ENCODE measurements around the gene TAMM41.
"Not testable (repeated sequence)": the region's sequence is repeated elsewhere in the genome, so short reads cannot be mapped to it uniquely, and the experiment has no call there.

The TAMM41 gene

GRCh38 chr3:11846281-11847266 is at the start of gene TAMM41:
Gene TAMM41, minus strand, starts transcription at chr3:11846885. Its CDS starts 249 bp downstream, at chr3:11846636.
- peaks cover 23% of the 10 kb centered on the region for H3K4me1 ChIP-seq (ENCODE audit: insufficient read depth, low read length)
- H2AFZ ChIP-seq (ENCODE audit: low read depth, low read length), result peak within 1 kb of the TSS; percentile 59
- peak within 1 kb of the TSS; percentile 63 for H3K4me3 ChIP-seq (ENCODE audit: low read length)

GRCh38 chr3:11878837-11879236 is 32.2 kb upstream of the TAMM41 start:
- no peaks in the 10 kb centered on the region for H3K4me1 ChIP-seq (ENCODE audit: insufficient read depth, low read length)
- H3K27me3 ChIP-seq (ENCODE audit: insufficient read depth, low read length), result peaks cover 3% of the 10 kb centered on the region
- H3K4me3 ChIP-seq (ENCODE audit: low read length), result no peak overlapping the region
- no peaks in the 10 kb centered on the region for H3K9me3 ChIP-seq (ENCODE audit: low read length)
- no peak overlapping the region for H2AFZ ChIP-seq (ENCODE audit: low read depth, low read length)
- H3K36me3 ChIP-seq (ENCODE audit: insufficient read depth, low read length), result no peaks in the 10 kb centered on the region

More at GRCh38 chr3:11846281-11847266, at the start of gene TAMM41:
- Histone ChIP-seq H3K9me3 (ENCODE audit: low read length) (no peaks in the 10 kb centered on the region), H3K27me3 (ENCODE audit: insufficient read depth, low read length) (peaks cover 4% of the 10 kb centered on the region), H3K36me3 (ENCODE audit: insufficient read depth, low read length) (peaks cover 25% of the 10 kb centered on the region)

GRCh38 chr3:11874707-11875106 is 28.0 kb upstream of the TAMM41 start:
- H3K27me3 ChIP-seq (ENCODE audit: insufficient read depth, low read length); H3K36me3 ChIP-seq (ENCODE audit: insufficient read depth, low read length); H3K4me3 ChIP-seq (ENCODE audit: low read length); H3K9me3 ChIP-seq (ENCODE audit: low read length); H3K4me1 ChIP-seq (ENCODE audit: insufficient read depth, low read length); H2AFZ ChIP-seq (ENCODE audit: low read depth, low read length): not testable (repeated sequence)

- not testable (repeated sequence) for H3K27me3 ChIP-seq (ENCODE audit: insufficient read depth, low read length); H2AFZ ChIP-seq (ENCODE audit: low read depth, low read length); H3K4me3 ChIP-seq (ENCODE audit: low read length); H3K36me3 ChIP-seq (ENCODE audit: insufficient read depth, low read length); H3K9me3 ChIP-seq (ENCODE audit: low read length); H3K4me1 ChIP-seq (ENCODE audit: insufficient read depth, low read length)
Observed at GRCh38 chr3:11863739-11864138, 17.1 kb upstream of the TAMM41 start.

GRCh38 chr3:11862584-11862983 is 15.9 kb upstream of the TAMM41 start:
- not testable (repeated sequence) for H2AFZ ChIP-seq (ENCODE audit: low read depth, low read length); H3K27me3 ChIP-seq (ENCODE audit: insufficient read depth, low read length); H3K4me1 ChIP-seq (ENCODE audit: insufficient read depth, low read length); H3K9me3 ChIP-seq (ENCODE audit: low read length); H3K36me3 ChIP-seq (ENCODE audit: insufficient read depth, low read length); H3K4me3 ChIP-seq (ENCODE audit: low read length)

GRCh38 chr3:11862145-11862544 is 15.5 kb upstream of the TAMM41 start:
- not testable (repeated sequence) for H3K9me3 ChIP-seq (ENCODE audit: low read length); H2AFZ ChIP-seq (ENCODE audit: low read depth, low read length); H3K27me3 ChIP-seq (ENCODE audit: insufficient read depth, low read length); H3K36me3 ChIP-seq (ENCODE audit: insufficient read depth, low read length); H3K4me1 ChIP-seq (ENCODE audit: insufficient read depth, low read length); H3K4me3 ChIP-seq (ENCODE audit: low read length)

- H3K36me3 ChIP-seq (ENCODE audit: insufficient read depth, low read length); H3K27me3 ChIP-seq (ENCODE audit: insufficient read depth, low read length); H2AFZ ChIP-seq (ENCODE audit: low read depth, low read length); H3K4me3 ChIP-seq (ENCODE audit: low read length); H3K4me1 ChIP-seq (ENCODE audit: insufficient read depth, low read length); H3K9me3 ChIP-seq (ENCODE audit: low read length): not testable (repeated sequence)
Observed at GRCh38 chr3:11860213-11860612, 13.5 kb upstream of the TAMM41 start.

- Histone ChIP-seq H3K9me3 (ENCODE audit: low read length) (no peaks in the 10 kb centered on the region), H3K4me3 (ENCODE audit: low read length) (no peak overlapping the region), H3K4me1 (ENCODE audit: insufficient read depth, low read length) (peaks cover 4% of the 10 kb centered on the region), H2AFZ (ENCODE audit: low read depth, low read length) (no peak overlapping the region), H3K36me3 (ENCODE audit: insufficient read depth, low read length) (no peaks in the 10 kb centered on the region), H3K27me3 (ENCODE audit: insufficient read depth, low read length) (no peaks in the 10 kb centered on the region)
Observed at GRCh38 chr3:11853450-11853849, 6.8 kb upstream of the TAMM41 start.

GRCh38 chr3:11850003-11850402 is 3.3 kb upstream of the TAMM41 start:
- peaks cover 4% of the 10 kb centered on the region for H3K27me3 ChIP-seq (ENCODE audit: insufficient read depth, low read length)
- H3K36me3 ChIP-seq (ENCODE audit: insufficient read depth, low read length), result no peaks in the 10 kb centered on the region
- no peak overlapping the region for H3K4me3 ChIP-seq (ENCODE audit: low read length)
- no peaks in the 10 kb centered on the region for H3K9me3 ChIP-seq (ENCODE audit: low read length)
- no peak overlapping the region for H2AFZ ChIP-seq (ENCODE audit: low read depth, low read length)
- peaks cover 22% of the 10 kb centered on the region for H3K4me1 ChIP-seq (ENCODE audit: insufficient read depth, low read length)

GRCh38 chr3:11847607-11848006 is 922 bp upstream of the TAMM41 start:
- Histone ChIP-seq H3K27me3 (ENCODE audit: insufficient read depth, low read length) (peaks cover 4% of the 10 kb centered on the region), H3K4me1 (ENCODE audit: insufficient read depth, low read length) (peaks cover 23% of the 10 kb centered on the region), H3K36me3 (ENCODE audit: insufficient read depth, low read length) (peaks cover 19% of the 10 kb centered on the region), H3K9me3 (ENCODE audit: low read length) (no peaks in the 10 kb centered on the region), H2AFZ (ENCODE audit: low read depth, low read length) (peak overlapping the region; percentile 59), H3K4me3 (ENCODE audit: low read length) (no peak overlapping the region)

GRCh38 chr3:11845651-11846050 is 1.0 kb downstream of the TAMM41 start:
- peaks cover 31% of the 10 kb centered on the region for H3K36me3 ChIP-seq (ENCODE audit: insufficient read depth, low read length)
- H2AFZ ChIP-seq (ENCODE audit: low read depth, low read length), result peak overlapping the region; percentile 59
- peak overlapping the region; percentile 63 for H3K4me3 ChIP-seq (ENCODE audit: low read length)
- peaks cover 4% of the 10 kb centered on the region for H3K27me3 ChIP-seq (ENCODE audit: insufficient read depth, low read length)
- peaks cover 23% of the 10 kb centered on the region for H3K4me1 ChIP-seq (ENCODE audit: insufficient read depth, low read length)
- peaks cover 1% of the 10 kb centered on the region for H3K9me3 ChIP-seq (ENCODE audit: low read length)

- Histone ChIP-seq H2AFZ (ENCODE audit: low read depth, low read length) (no peak overlapping the region), H3K4me3 (ENCODE audit: low read length) (peak overlapping the region; percentile 16), H3K36me3 (ENCODE audit: insufficient read depth, low read length) (peaks cover 32% of the 10 kb centered on the region), H3K9me3 (ENCODE audit: low read length) (peaks cover 4% of the 10 kb centered on the region), H3K27me3 (ENCODE audit: insufficient read depth, low read length) (peaks cover 4% of the 10 kb centered on the region), H3K4me1 (ENCODE audit: insufficient read depth, low read length) (peaks cover 20% of the 10 kb centered on the region)
Observed at GRCh38 chr3:11844891-11845290, 1.8 kb downstream of the TAMM41 start.

GRCh38 chr3:11835028-11835639 is 11.6 kb downstream of the TAMM41 start:
- Histone ChIP-seq H3K9me3 (ENCODE audit: low read length) (no peaks in the 10 kb centered on the region), H3K27me3 (ENCODE audit: insufficient read depth, low read length) (no peaks in the 10 kb centered on the region), H3K4me3 (ENCODE audit: low read length) (no peak overlapping the region), H2AFZ (ENCODE audit: low read depth, low read length) (no peak overlapping the region), H3K4me1 (ENCODE audit: insufficient read depth, low read length) (no peaks in the 10 kb centered on the region), H3K36me3 (ENCODE audit: insufficient read depth, low read length) (peaks cover 44% of the 10 kb centered on the region)
